Measurements from ENCODE around the gene RCAN3.

RCAN3 gene

GRCh38 chr1:24553931-24554330 is 51.3 kb downstream of the RCAN3 start:
- DNase-seq: no peak

- no peak for DNase-seq
Observed at GRCh38 chr1:24554714-24555113, 52.1 kb downstream of the RCAN3 start.

GRCh38 chr1:24555591-24556413 is 53.2 kb downstream of the RCAN3 start, which contains the start of gene NCMAP:
Gene NCMAP, plus strand, starts transcription at chr1:24556087. Its CDS starts 39,344 bp downstream, at chr1:24595431.
- DNase-seq: no peak

GRCh38 chr1:24556414-24556795 is 53.8 kb downstream of the RCAN3 start:
- DNase-seq: no peak

- no peak for DNase-seq
Observed at GRCh38 chr1:24557220-24557619, 54.6 kb downstream of the RCAN3 start.

GRCh38 chr1:24557711-24558131 is 55.1 kb downstream of the RCAN3 start:
- no peak for DNase-seq

- no peak for DNase-seq
Observed at GRCh38 chr1:24558455-24558854, 55.8 kb downstream of the RCAN3 start.

- DNase-seq: no peak
Observed at GRCh38 chr1:24558902-24559791, 56.5 kb downstream of the RCAN3 start.

- no peak for DNase-seq
Observed at GRCh38 chr1:24560361-24560760, 57.7 kb downstream of the RCAN3 start.

- DNase-seq: no peak
Observed at GRCh38 chr1:24562625-24563024, 60.0 kb downstream of the RCAN3 start.

- no peak for DNase-seq
Observed at GRCh38 chr1:24564695-24565094, 62.1 kb downstream of the RCAN3 start.

GRCh38 chr1:24566236-24566867 is 63.7 kb downstream of the RCAN3 start:
- DNase-seq: no peak

GRCh38 chr1:24567792-24568388 is 65.3 kb downstream of the RCAN3 start:
- no peak for DNase-seq

- DNase-seq: no peak
Observed at GRCh38 chr1:24568475-24568874, 65.8 kb downstream of the RCAN3 start.

GRCh38 chr1:24570265-24571125 is 67.9 kb downstream of the RCAN3 start:
- DNase-seq: no peak

GRCh38 chr1:24572301-24572700 is 69.7 kb downstream of the RCAN3 start:
- no peak for DNase-seq

- DNase-seq: no peak
Observed at GRCh38 chr1:24575905-24576587, 73.4 kb downstream of the RCAN3 start.

- DNase-seq: no peak
Observed at GRCh38 chr1:24578846-24579245, 76.2 kb downstream of the RCAN3 start.

GRCh38 chr1:24580756-24581155 is 78.1 kb downstream of the RCAN3 start:
- no peak for DNase-seq

GRCh38 chr1:24584171-24584647 is 81.6 kb downstream of the RCAN3 start:
- DNase-seq: no peak

GRCh38 chr1:24586119-24586518 is 83.5 kb downstream of the RCAN3 start:
- DNase-seq: no peak

All from NCI-H446 treated with DMSO at 0.1 percent for 48 hours (cell line).